DLD1 (cell line): ENCODE results near the gene GRAMD2A.

ENCODE experiments used
- in situ Hi-C: cut with HindIII; loops from 2 replicates; pipeline ENCODE4 v1.10.0; 2017; ENCODE audit warnings: low sequenced_read_pairs

Gene GRAMD2A

GRCh38 chr15:72197460-72198355 is at the start of gene GRAMD2A:
TSS of gene GRAMD2A (minus strand) at chr15:72197787.
- in situ Hi-C loops: no loop called here

- in situ Hi-C loops: no loop called here
Observed at GRCh38 chr15:72242775-72243370, 45.3 kb upstream of the GRAMD2A start.

- in situ Hi-C loops: no loop called here
Observed at GRCh38 chr15:72239652-72240051, 42.1 kb upstream of the GRAMD2A start.

- in situ Hi-C loops: no loop called here
Observed at GRCh38 chr15:72238586-72238985, 41.0 kb upstream of the GRAMD2A start.

GRCh38 chr15:72237853-72238224 is 40.3 kb upstream of the GRAMD2A start:
- in situ Hi-C loops: no loop called here

- in situ Hi-C loops: no loop called here
Observed at GRCh38 chr15:72237029-72237852, 39.7 kb upstream of the GRAMD2A start.

- in situ Hi-C loops: no loop called here
Observed at GRCh38 chr15:72236381-72237003, 38.9 kb upstream of the GRAMD2A start.

- in situ Hi-C loops: no loop called here
Observed at GRCh38 chr15:72235298-72235697, 37.7 kb upstream of the GRAMD2A start.

GRCh38 chr15:72233769-72234168 is 36.2 kb upstream of the GRAMD2A start:
- in situ Hi-C loops: no loop called here

GRCh38 chr15:72231833-72232478 is 34.4 kb upstream of the GRAMD2A start:
- in situ Hi-C loops: no loop called here

GRCh38 chr15:72231066-72231832 is 33.7 kb upstream of the GRAMD2A start, which contains the start of gene PKM:
TSS of gene PKM (minus strand) at chr15:72231190. CDS start at chr15:72219097, 12,093 bp downstream.
- in situ Hi-C loops: no loop called here

- in situ Hi-C loops: no loop called here
Observed at GRCh38 chr15:72230197-72231065, 32.8 kb upstream of the GRAMD2A start.

- in situ Hi-C loops: no loop called here
Observed at GRCh38 chr15:72229947-72230196, 32.3 kb upstream of the GRAMD2A start.

GRCh38 chr15:72229076-72229946 is 31.7 kb upstream of the GRAMD2A start:
- in situ Hi-C loops: no loop called here

GRCh38 chr15:72227720-72228119 is 30.1 kb upstream of the GRAMD2A start:
- in situ Hi-C loops: no loop called here

- in situ Hi-C loops: no loop called here
Observed at GRCh38 chr15:72227192-72227586, 29.6 kb upstream of the GRAMD2A start.

- in situ Hi-C loops: no loop called here
Observed at GRCh38 chr15:72223278-72223677, 25.7 kb upstream of the GRAMD2A start.

GRCh38 chr15:72222393-72222792 is 24.8 kb upstream of the GRAMD2A start:
- in situ Hi-C loops: no loop called here
